OCI-LY7 (cell line): Measurements from ENCODE around the gene TTF2. TPM values are rescaled to one million over a fixed set of nuclear protein-coding genes. Genes with fewer than 3 reads are reported as not detected.

ENCODE experiments used
- BruUV-seq: library from RNA; stranded (reverse); fragments of 400-500 nt; replicated peaks from 2 replicates; lab custom pipeline; 2021; lab: Mats Ljungman, UMichigan
- CTCF ChIA-PET: fragments of 300-600 bp; sonication (Branson Sonifier 250); formaldehyde crosslinking; loops from one replicate; lab custom pipeline; 2022; ENCODE audit warnings: antibody characterized with exemption; ENCODE audit not compliant: unreplicated experiment; lab: Charles Lee
- POLR2A ChIA-PET: fragments of 300-600 bp; sonication (Branson Sonifier 250); formaldehyde crosslinking; loops from one replicate; lab custom pipeline; 2022; ENCODE audit warnings: antibody characterized with exemption; lab: Charles Lee
- DNase-seq: peaks from one replicate; pipeline ENCODE4 v3.0.0-alpha.2; 2015; ENCODE audit warnings: low spot score
- H2AFZ ChIP-seq: fragments of 200-600 bp; sonication (generic), shearing (Covaris generic); 2 replicates; pipeline ENCODE4 v1.6.1; 2014; ENCODE audit warnings: mild to moderate bottlenecking, antibody characterized with exemption, low read length, moderate library complexity
- H3K27ac ChIP-seq: fragments of 200-600 bp; sonication (generic); 2 replicates; pipeline ENCODE4 v1.5.1; 2014; ENCODE audit warnings: mixed run types, low read depth, mild to moderate bottlenecking, moderate library complexity, low read length, inconsistent platforms; ENCODE audit not compliant: poor library complexity, severe bottlenecking
- H3K36me3 ChIP-seq: fragments of 200-600 bp; sonication (generic); 2 replicates; pipeline ENCODE4 v1.6.1; 2014; ENCODE audit warnings: mild to moderate bottlenecking, antibody characterized with exemption, low read length, moderate library complexity, mixed read lengths; ENCODE audit not compliant: insufficient read depth
- H3K4me1 ChIP-seq: fragments of 200-600 bp; sonication (generic); 2 replicates; pipeline ENCODE4 v1.5.1; 2014; ENCODE audit warnings: mild to moderate bottlenecking, low read length; ENCODE audit not compliant: insufficient read depth, poor library complexity, severe bottlenecking
- H3K4me2 ChIP-seq: fragments of 200-600 bp; sonication (generic); 2 replicates; pipeline ENCODE4 v1.6.1; 2014; ENCODE audit warnings: mild to moderate bottlenecking, low read length
- H3K4me3 ChIP-seq: fragments of 200-600 bp; sonication (generic); 2 replicates; pipeline ENCODE4 v1.5.1; 2014; ENCODE audit warnings: mild to moderate bottlenecking, low read depth, low read length; ENCODE audit not compliant: poor library complexity, severe bottlenecking
- H3K79me2 ChIP-seq: fragments of 200-600 bp; sonication (generic); 2 replicates; pipeline ENCODE4 v1.6.1; 2016; ENCODE audit warnings: low read depth, mild to moderate bottlenecking, low read length, moderate library complexity, mixed read lengths; ENCODE audit not compliant: insufficient read depth
- H3K9me2 ChIP-seq: fragments of 200-600 bp; sonication (generic); 2 replicates; pipeline ENCODE4 v1.6.1; 2016; ENCODE audit warnings: mild to moderate bottlenecking, low read length, mixed read lengths; ENCODE audit not compliant: insufficient read depth
- H3K9me3 ChIP-seq: fragments of 200-600 bp; sonication (generic); 2 replicates; pipeline ENCODE4 v1.6.1; 2014; ENCODE audit warnings: mild to moderate bottlenecking, mixed run types, low read length, mixed read lengths
- H4K20me1 ChIP-seq: fragments of 200-600 bp; sonication (generic); 2 replicates; pipeline ENCODE4 v1.6.1; 2014; ENCODE audit warnings: mild to moderate bottlenecking, antibody characterized with exemption, low read length, moderate library complexity, mixed read lengths; ENCODE audit not compliant: insufficient read depth
- EZH2phosphoT487 ChIP-seq: fragments of 200-600 bp; sonication (generic); IDR thresholded peaks from 2 replicates; pipeline ENCODE4 v1.6.1; 2018; ENCODE audit warnings: low read depth, borderline replicate concordance, mild to moderate bottlenecking, mixed run types, antibody characterized with exemption, low read length, moderate library complexity, mixed read lengths
- intact Hi-C: fragments of 100-400 bp; cut with micrococcal nuclease; formaldehyde crosslinking; loops from one replicate; pipeline ENCODE4 v1.10.0; 2022; ENCODE audit not compliant: unreplicated experiment
- total RNA-seq, 2 experiments: library from RNA; depleted of rRNA in 1 of 2; stranded (reverse); fragments of >200 nt in 1 of 2; shearing (Covaris generic) in 1 of 2; gene quantifications; 2 replicates each; pipeline ENCODE4 v1.2.3, GENCODE V29; 2014 to 2022
- TF ChIP-seq, protein P1 (sequence below): fragments of 200-600 bp; sonication (generic); conservative IDR thresholded peaks from 2 replicates; pipeline ENCODE4 v1.5.1; 2014; ENCODE audit warnings: mild to moderate bottlenecking, antibody characterized with exemption, low read length, moderate library complexity, mixed read lengths

TTF2 gene
- total RNA-seq, 2 experiments from 2014 or later, result 81.3 to 133 TPM

DNA sequence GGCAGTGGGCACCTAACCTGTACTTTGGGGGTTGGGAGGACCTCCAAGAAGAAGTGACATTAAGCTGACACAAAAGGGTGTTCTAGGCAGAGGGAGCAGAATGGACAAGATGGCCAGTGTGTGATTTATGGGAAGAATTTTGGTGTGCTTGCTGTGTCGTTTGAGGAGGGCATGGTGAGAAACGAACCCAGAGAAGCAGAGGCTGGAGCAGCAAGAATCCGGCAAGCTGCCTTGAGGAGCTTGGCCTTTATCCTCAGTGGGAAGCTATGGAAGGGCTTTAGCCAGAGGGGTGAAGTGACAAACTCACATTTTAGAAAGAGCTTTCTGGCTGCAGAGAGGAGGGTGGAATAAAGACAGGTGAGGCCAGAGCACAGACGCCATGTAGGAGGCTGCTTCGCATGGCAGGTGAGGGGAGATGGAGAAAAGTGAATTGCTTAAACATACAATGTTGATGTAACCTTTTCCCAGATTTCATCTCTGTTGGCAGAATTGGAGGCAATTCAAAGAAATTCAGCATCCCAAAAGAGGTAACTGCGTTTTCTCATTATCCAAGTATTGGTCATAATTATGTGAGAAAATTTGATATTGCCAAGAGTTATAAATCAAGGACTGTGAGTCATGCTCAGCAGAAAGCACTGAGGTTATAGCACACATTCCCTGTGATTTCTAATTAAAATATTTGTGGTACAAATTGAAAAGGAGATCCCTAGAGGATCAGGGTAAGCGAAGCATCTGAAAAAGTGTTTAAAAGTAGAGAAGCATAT lies 34.9 kb downstream of the TTF2 start:
- Histone ChIP-seq H3K4me2 (no peak overlapping the region), H3K4me1 (peaks cover 10% of the 10 kb centered on the region), H3K36me3 (peaks cover 100% of the 10 kb centered on the region), H2AFZ (no peak overlapping the region), H3K79me2 (no peaks in the 10 kb centered on the region), H3K4me3 (no peak overlapping the region), H3K9me3 (no peaks in the 10 kb centered on the region), H3K27ac (no peak overlapping the region), H4K20me1 (no peaks in the 10 kb centered on the region), H3K9me2 (no peaks in the 10 kb centered on the region)
- TF ChIP-seq EZH2phosphoT487, result no peak
- TF ChIP-seq, protein P1, sequence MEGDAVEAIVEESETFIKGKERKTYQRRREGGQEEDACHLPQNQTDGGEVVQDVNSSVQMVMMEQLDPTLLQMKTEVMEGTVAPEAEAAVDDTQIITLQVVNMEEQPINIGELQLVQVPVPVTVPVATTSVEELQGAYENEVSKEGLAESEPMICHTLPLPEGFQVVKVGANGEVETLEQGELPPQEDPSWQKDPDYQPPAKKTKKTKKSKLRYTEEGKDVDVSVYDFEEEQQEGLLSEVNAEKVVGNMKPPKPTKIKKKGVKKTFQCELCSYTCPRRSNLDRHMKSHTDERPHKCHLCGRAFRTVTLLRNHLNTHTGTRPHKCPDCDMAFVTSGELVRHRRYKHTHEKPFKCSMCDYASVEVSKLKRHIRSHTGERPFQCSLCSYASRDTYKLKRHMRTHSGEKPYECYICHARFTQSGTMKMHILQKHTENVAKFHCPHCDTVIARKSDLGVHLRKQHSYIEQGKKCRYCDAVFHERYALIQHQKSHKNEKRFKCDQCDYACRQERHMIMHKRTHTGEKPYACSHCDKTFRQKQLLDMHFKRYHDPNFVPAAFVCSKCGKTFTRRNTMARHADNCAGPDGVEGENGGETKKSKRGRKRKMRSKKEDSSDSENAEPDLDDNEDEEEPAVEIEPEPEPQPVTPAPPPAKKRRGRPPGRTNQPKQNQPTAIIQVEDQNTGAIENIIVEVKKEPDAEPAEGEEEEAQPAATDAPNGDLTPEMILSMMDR, result no peak
- ChIA-PET POLR2A (interaction anchor here (1.0 kb wide), 1 partner anchor 35 kb away, joined by 3 read pairs; the partner anchor contains the start of gene TTF2), CTCF (interaction anchor here (0.5 to 1.3 kb wide), 2 partner anchors 25 to 834 kb away, joined by 3 to 4 read pairs; partner anchors contain the start of genes GDAP2 and WDR3)
- intact Hi-C loops, result no loop called here
- BruUV-seq, result no TSS peak
- no peak for DNase-seq

DNA sequence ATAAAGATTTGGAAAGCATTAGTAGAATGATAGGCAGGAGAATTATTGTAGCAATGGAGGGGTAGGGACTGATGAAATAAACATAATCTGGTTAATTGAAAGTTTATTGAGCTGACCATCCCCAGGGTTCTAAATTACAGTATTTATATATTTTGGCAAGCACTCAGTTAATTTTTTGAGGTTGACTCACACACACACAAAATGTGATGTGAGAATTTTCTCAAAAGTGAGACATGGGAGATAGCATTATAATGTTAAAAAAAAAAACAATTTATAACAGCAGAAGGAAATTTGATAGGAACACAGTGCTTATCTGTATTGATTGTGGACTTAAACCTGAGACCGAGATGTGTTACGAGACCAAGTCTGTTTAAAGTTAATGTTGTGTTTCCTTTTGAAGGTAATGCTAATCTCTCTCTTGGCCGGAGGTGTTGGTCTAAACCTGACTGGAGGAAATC lies 36.9 kb downstream of the TTF2 start:
- no peaks in the 10 kb centered on the region for H4K20me1 ChIP-seq
- no peaks in the 10 kb centered on the region for H3K9me2 ChIP-seq
- intact Hi-C loops, result no loop called here
- H3K79me2 ChIP-seq, result no peaks in the 10 kb centered on the region
- TF ChIP-seq, protein P1, result no peak
- TF ChIP-seq EZH2phosphoT487, result no peak
- ChIA-PET CTCF (no interaction called here), POLR2A (no interaction called here)
- peaks cover 10% of the 10 kb centered on the region for H3K4me1 ChIP-seq
- no peak overlapping the region for H3K4me2 ChIP-seq
- H3K27ac ChIP-seq, result no peak overlapping the region
- no peak overlapping the region for H2AFZ ChIP-seq
- DNase-seq, result no peak
- H3K4me3 ChIP-seq, result no peak overlapping the region
- BruUV-seq, result no TSS peak
- H3K9me3 ChIP-seq, result no peaks in the 10 kb centered on the region
- H3K36me3 ChIP-seq, result peaks cover 100% of the 10 kb centered on the region

DNA sequence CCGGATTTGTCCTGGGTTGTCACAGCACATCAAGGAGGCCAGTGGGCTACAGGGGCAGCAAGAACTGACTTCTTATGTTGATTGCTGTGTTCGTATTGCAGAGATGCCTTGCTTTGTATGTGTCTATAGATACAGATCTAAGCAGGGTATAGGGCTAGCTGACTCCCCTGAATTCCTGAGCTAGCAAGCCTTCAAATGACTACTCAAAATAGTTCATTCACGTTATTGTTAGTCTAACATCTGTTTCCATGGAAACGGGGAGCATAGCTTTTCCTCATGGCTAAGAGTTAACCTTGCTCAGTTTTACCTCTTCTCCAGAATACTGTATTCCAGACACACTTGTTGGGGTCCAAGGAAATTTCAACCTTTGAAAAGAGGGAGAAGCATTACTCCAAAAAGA lies 37.3 kb downstream of the TTF2 start:
- H3K27ac ChIP-seq, result no peak overlapping the region
- BruUV-seq, result no TSS peak
- intact Hi-C loops, result no loop called here
- TF ChIP-seq, protein P1, result no peak
- no peak for TF ChIP-seq EZH2phosphoT487
- no peak overlapping the region for H3K4me2 ChIP-seq
- peaks cover 100% of the 10 kb centered on the region for H3K36me3 ChIP-seq
- H3K9me3 ChIP-seq, result no peaks in the 10 kb centered on the region
- no peak overlapping the region for H2AFZ ChIP-seq
- CTCF ChIA-PET, result no interaction called here
- peaks cover 10% of the 10 kb centered on the region for H3K4me1 ChIP-seq
- H3K79me2 ChIP-seq, result no peaks in the 10 kb centered on the region
- no peak overlapping the region for H3K4me3 ChIP-seq
- no peaks in the 10 kb centered on the region for H3K9me2 ChIP-seq
- no peak for DNase-seq
- POLR2A ChIA-PET, result interaction anchor here (1.1 to 1.9 kb wide), 2 partner anchors 23 to 31 kb away, joined by 4 to 5 read pairs; no protein-coding TSS in a partner anchor
- H4K20me1 ChIP-seq, result no peaks in the 10 kb centered on the region
